GM18873 (cell line): ENCODE measurements around the gene SYT13.
"Not testable (repeated sequence)": the region's sequence is repeated elsewhere in the genome, so short reads cannot be mapped to it uniquely, and the experiment has no call there.

ENCODE experiments used
- ATAC-seq: cut with Tn5 transposase; IDR thresholded peaks from one replicate; pipeline ENCODE4 v1.9.1; 2021; ENCODE audit warnings: mild to moderate bottlenecking, moderate library complexity, moderate number of reproducible peaks; ENCODE audit not compliant: unreplicated experiment, low FRiP score

The SYT13 gene

DNA sequence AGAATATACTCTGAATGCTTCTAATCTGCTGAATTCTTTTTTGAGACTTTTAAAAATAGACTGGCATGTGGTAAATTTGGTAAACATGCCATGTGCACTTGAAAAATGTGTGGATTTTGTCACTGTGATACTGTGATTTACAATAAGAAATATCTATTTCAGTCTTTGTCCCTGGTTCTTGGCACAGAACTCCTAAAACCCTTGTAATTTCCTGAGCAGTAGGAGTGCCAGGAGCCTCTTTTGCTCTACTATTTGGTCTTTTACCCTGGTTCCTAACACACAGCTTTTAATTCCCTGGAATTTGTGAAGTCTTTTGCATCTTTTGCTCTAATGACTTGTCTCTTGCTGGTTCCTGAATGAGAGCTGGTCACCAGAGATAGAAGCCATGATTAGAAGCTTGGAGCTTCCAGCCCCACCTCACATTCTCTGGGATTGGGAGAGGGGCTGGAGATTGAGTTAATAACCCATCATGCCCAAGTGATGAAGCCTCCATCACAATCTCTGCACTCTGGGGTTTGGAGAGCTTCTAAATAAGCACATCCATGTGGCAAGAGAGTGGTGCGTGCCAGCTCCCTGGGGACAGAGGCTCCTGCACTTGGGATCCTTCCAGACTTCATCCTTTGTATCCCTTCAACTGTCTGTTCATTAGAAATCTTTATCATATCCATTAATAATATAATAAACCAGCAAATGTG is 27.2 kb upstream of the SYT13 start:
- no peak for ATAC-seq

DNA sequence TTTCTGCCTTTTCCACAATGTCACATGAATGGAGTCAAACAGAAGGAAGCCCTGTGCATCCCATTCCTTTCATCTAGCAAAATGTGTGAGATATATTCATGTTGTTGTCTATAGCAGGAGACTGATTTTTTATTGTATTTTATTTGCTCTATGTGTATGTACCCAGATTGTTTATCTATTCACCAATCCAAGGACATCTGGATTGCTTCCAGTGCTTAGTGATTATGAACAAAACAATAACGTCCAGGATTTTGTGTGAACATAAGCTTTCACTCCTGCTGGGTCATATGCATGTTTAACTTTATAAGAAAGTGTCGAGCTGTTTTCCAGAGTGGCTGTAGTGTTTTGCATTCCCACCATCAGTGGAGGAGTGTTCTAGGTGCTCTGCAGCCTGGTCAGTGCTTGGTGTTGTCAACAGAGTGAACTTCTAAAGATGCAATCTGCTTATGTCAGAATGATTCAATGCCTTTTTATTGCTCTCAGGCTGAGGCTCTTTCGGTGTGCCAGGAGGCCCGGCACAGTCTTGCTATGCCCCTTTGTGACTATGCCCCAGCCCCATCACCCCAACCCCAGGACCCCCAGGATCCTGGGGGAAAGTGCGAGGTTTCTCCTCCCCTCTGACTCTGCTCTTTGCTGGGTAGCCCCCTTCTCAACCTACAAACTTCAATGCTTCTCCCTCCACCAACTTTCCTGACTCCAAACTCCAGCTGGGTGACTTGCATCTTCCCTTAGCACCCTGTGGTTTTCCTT is 19.9 kb upstream of the SYT13 start:
- ATAC-seq = no peak

DNA sequence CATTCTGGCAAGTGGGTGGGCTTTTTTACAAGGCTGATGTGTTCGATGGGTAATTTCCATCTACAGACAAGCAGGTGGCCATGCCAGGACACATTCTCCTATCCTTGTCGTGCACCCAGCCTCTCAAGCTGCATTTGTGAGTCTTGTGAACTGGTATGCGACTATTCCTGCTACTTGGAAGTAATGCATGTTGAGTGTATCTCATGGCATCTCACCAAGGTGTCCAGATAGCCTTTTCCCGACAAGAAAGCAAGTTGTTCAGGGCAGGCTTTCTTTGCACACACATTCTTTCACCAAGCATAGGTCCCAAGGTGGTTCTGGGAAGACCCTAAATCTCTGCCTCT is 18.8 kb upstream of the SYT13 start:
- ATAC-seq = no peak

DNA sequence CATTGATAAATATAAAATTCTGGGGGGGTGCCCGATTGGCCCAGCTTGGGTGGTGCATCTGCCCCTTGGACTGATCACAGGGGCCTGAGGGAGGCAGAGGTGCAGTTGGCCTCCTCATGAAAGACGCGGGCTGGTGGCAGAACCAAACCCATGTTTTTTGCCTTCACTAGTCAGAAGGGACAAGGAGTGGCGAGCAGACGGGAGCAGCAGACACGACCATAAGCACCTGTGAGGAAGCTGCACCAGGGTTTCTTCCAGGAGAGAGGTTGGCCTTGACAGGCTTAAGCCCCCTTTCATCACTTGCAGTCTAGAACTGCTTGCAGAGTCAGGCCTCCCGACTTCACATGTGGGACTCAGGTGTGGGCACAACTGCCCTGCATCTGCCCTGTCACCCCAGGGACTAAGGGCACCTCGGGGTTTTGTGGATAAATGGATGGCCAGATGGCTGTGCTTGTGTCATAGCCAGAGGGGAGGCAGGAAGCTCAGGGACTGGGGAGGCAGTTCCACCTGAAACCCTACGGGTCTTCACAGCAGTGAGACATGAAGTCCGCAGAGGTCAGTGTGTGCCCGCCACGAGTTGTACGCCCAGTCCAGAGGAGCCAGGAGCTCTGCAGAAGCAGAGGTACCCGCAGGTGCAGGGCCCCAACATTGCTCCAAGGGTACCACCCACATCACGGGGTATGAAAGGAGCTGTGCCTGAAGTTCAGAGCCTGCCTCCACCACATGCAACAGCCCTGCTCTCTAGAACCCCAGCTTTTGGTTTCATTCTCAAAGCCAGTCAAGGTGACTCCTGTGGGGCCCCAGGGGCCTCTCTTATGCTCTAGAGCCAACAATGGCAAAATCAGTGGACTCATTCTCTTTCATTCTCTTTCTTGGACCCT is 18.2 kb upstream of the SYT13 start:
- no peak for ATAC-seq

DNA sequence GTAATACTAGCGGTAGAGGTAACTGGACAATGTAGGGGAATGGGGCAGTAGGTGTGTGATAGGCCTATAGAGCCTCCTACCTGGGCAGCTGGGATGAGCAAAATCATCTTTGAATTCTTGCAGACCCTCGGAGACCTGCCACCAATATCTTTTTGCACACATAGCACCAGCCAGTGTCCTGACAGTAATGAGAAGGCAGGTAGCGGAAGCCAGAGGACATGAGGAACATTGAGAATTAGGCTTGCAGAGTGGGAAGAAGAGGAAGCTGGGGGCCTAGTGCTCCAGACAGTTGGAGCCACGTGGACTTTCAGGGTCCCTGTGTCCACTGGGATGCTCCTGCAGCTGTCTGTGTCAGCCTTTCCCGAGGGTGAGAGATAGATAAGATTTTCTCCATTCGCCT is 17.2 kb upstream of the SYT13 start:
- ATAC-seq = no peak

DNA sequence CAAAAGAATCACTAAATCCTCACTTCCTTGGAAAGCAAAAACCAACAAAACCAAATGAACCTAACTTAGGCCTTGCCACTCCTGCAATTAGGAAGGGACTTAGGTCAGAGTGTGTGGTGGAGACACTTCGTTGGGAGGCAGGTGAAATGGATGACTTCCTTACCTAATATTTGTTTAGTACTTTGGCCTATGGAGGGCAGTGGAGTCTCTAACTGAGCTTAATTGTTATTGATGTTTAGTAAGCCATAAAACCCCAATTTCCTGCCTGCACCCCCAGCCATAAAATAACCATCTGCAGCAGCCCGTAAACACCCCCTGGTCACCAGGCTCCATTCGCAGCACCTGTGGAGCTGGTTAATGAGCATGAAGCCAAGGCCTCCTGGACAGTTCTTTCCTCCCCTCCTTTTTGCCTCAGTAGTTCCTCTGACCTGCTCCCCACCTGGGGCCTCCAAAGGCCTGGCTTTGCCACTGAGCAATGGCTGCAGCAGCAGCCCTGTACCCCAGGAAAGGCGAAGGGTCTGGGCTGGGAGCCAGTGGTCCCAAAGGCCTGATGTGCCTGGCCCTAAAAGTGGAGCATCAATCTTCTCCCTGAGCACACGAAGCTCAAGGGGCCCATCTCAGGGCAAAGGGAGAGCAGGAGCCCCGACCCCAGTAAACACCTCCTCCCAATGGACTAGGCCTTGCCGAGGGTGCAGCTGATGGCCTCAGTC is 15.6 kb upstream of the SYT13 start:
- ATAC-seq = no peak

DNA sequence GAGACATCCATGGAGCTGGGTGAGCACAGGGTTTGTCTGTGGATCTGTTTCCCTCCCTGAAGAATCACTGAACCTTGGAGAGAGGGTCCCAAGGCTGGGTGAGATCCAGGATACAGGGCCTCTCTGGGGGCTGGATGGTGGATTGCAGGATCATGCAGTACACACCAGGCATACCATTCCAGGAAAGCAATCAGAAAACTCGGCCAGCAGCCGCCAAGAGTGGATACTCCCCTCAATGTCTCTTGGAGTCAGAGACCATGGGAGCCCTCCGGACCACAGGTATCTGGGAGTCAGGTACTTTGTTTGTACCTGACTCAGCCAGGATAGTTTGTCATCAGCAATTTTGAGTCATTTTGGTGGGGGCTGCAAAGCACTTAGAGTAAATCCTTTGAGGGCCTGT is 14.6 kb upstream of the SYT13 start:
- ATAC-seq = no peak

DNA sequence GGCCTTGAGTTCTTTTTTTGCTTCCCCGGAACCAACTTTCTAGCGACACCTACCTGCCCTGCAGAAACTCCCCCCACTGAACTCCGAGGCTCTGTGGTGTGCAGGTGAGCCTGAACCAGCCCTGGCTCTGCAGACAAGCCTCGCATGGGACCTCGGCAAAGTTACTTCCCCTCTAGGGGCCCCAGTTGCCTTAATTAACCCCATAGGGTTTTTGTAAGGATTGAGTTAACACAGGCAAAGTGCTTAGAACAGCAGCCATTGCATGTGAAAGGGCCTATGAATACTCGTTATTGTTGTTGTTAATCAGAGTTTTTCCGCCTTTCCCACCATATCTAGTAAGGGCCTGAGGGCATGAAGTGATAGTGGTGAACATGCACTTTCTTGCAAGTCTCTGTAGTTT is 12.6 kb upstream of the SYT13 start:
- no peak for ATAC-seq

DNA sequence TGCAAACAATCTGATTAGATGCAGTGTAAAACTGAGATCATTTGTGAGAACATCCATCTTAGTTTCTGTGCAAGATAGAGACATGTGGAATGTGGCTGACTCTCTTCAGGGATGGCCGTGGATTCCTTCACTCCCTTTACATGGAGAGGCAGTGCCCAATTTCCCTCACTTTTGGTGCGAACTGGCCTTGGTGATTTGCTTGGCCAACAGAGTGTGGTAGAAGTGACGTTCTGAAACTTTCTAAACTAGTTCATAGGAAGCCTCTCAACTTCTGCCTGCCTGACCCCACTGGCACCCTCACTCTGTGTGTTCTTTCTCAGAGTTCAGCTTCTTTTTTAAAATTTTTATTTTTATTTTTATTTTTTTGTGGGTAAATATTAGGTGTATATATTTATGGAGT is 9.9 kb upstream of the SYT13 start:
- no peak for ATAC-seq

DNA sequence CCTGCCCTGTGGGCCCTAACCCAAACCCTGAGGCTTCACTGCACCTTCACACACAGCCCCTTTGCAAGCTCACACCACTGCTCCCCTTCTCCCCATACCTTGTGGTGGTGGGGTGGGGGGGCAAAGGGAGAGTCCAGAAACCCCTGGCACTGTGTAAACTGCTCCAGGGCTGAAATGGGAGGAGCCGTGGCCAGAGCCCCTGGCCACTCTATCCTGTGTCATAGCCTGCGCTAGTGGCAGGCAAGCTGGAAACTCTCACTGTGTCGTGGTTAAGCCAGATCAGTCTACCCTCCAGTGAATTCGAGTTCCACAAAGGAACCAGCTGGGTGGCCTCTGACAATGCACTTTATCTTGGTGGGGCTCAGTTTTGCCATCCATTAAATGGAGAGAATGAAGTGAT is 8.4 kb upstream of the SYT13 start:
- ATAC-seq = no peak

DNA sequence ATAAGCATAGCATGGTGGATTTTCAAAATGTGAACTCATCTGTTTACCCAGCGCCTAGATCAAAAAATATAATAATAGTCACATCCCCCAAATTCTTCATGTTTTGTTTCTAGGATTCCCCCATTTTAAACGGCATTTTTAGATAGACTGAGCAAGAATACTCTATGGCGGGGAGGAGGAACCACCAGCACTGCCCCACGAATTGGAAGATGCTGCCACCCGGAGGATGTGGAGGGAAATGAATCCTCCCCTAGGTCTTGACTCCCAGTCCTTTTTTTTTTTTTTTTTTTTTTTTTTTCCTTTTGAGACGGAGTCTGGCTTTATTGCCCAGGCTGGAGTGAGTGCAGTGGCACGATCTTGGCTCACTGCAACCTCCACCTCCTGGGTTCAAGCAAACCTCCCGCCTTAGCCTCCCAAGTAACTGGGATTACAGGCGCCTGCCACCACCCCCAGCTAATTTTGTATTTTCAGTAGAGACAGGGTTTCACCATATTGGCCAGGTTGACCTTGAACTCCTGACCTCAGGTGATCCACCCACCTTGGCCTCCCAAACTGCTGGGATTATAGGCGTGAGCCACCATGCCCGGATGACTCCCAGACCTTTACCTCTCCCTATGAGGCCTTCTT is 7.5 kb upstream of the SYT13 start:
- ATAC-seq = not testable (repeated sequence)

DNA sequence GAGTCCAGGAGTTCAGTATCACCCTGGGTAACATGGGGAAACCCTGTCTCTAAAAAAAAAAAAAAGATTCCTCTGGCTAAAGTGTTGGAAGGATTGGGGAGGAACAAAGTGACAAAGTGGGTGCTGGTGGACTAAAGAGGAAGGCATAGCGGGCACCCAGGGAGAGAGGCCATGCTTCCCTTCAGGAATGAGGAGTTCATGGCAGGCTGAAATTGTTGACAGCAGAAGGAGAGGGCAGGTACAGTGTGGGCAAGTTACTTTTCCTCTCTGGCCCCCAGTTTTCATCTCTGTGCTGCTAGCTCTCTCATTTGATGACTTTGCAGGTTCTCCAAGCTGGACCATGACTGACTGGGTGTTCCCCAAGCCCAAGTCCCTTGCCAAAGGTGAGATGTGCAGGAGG is 4.4 kb upstream of the SYT13 start:
- no peak for ATAC-seq

DNA sequence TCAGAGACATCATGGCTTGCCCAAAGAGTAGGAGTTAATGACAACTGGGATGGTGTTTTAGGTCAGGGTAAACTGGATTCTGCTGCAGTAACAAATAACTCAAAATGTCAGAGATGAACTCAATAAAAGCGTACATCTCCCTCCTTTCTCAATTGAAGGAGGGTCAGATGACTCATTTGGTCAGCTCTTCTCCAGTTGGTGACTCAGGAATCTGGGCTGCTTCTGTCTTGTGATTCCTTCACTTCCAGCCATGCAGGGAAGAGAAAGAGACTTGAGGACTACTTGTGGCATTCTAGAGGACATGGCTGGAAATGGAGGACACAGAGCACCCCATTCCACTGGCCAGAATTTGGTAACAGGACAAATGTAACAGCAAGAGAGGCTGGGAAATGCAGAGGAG is 3.2 kb upstream of the SYT13 start:
- no peak for ATAC-seq

DNA sequence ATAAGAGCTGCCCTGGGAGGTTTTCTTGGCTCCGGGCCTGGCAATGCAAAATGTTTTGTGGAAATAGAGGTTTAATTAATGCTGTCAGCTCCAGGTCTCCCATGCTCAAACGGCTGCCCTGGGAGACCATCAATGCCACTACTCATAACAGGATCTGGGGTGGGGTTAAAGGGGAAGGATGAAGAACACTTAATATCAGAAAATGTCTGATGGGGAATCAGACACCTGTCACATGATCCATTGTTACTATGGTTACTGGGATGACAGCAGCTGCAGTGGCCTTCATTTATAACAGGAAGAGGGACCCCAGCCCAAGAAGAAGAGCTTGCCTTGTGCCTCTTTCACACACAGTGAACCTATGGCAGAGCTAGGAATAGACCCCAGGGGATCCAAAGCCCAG is 2.2 kb upstream of the SYT13 start:
- no peak for ATAC-seq

DNA sequence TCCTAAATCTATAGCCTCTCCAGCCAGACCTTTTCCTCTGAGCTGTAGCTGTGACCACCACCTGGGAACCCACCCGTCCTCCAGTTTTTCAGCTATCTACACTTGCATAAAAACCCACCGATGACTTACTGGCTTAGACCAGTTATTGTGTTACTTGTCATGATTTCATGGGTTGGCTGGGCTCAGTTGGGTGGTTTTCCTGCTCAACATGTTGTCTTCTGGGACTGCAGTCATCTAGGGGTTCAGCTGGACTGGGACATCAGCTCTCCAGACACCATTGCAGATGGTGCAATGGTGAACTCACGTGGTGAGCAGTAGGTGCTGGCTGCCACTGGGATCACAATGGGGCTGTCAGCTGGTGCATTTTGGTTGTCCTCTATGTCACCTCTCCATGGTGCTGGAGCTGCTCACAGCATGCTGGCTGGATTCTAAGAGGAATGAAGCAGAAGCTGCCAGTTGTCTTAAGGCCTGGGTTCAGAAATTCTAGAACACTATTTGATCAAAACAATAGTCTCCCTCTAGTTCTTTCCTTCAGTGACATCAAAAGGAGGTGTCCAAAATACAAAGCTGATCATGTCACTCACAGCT is 1.3 kb upstream of the SYT13 start:
- no peak for ATAC-seq

DNA sequence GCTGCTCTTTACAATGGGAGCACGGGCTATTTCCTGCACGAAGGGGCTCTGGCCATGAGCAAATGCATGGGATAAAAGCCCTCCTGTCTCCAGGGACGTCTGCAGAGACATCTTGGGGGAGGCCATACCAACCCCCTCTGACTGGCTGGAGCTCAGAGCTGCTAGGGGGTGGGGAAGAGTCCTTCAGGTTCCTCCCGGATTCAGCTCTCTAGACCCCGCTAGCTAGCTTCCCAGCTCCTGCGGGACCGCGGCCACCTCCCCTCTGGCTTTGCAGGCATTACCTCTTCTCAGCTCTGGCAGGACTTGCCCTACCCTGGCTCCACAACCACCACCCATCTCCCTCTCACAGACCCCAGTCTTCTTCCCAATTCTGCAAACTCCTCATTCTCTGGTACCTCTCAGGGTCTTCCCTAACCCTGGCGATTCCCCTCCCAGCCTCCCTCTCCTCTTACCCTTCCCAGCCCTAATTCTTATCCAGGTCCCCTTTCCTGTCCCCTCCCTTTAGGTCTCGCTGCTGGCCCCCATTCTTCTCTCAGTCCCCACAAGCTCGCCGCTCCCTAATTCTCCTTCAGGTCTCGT is 802 bp downstream of the SYT13 start:
- no peak for ATAC-seq

DNA sequence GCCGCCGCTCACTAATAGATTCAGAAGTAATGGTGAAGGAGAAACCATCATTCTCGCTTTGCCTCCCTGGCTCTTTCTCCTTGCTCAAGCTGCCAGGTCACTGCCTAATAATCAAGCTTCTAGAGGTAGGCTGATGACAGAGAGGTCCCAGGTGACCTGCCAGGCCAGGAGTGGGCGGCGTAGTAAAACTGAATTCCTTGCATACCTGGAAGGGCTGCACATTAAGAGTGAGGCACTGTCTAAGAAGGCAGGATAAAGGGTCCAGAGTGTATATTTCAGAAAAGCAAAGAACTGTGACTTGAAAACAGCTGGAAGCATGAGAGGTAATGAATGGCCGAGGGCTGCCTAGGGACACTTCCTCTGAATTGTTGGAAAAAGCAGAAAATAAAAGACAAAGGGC is 4.1 kb downstream of the SYT13 start:
- no peak for ATAC-seq

DNA sequence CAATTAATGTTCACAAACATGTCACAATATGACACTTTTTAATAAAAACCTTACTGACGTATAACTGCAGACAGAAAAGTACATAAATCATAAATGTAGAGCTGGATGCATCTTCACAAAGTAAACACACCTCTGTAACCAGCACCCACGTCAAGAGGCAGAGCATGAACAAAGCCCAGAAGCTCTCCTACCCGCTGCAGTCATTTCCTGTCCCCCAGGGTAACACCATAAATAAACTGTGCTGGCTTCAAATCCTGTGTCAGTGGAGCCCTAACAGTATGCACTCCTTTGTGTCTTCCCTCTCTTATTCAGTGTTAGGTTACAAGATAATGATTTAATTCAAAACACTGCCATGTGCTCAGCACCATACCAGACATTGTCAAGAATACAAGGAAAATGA is 5.7 kb downstream of the SYT13 start:
- no peak for ATAC-seq

DNA sequence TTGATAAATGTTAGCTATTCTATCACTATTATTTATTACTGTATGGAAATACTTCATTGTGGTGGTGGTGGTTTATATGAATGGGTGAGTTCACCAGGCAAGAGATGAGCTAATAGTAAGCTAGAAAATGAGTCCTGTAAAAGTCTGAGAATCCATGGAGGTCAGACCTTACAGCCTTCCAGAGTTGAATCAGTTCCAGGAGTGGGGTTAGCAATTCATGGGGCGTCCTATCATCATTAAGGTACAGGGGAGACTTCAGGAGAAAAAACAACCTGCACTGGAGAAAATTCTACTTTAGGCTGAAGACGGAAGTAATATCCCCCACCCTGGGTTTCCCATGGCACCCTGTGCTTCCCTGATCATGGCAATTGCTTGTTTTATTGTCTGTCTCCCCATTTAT is 6.5 kb downstream of the SYT13 start:
- no peak for ATAC-seq

DNA sequence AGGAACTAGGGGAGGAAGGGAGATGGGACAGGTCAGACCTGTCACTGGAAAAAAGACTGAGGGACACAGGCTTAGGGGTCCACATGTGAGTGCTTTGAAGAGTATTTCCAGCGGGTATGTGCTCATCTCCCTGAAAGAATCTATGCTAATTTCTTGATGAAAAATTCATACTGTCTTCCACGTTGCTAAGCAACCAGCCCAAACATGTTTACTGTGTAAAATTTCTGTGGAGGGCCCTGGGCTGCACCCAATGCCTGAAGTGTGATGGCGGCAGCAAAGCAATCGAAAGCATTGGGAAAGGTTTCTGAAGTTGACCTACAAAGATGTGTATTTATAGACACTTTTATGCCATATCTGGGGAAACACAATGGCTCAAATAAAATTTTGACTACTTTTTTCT is 7.4 kb downstream of the SYT13 start:
- ATAC-seq = no peak
